ENCODE measurements around the gene ZCCHC7.

ZCCHC7 gene

DNA sequence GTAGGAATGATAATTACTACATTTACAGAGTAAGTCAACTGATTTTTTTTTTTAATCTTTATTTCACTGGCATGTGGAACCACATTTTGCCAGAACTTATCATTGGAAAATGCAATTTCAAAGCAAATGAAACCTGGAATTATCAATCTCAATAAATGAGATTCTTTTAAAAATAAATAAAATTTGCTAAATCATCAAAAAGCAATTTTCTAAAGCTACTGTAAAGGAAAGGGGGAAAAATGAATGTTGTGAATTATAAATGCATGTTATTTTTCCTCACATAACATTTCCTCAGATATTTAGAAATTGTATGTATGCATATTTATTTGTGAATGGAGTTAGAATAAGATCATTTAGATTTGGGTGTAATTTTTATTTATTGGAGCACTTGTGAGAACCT, 212.2 kb downstream of the ZCCHC7 start:
- no peaks in the 10 kb centered on the region for H3K9me3 ChIP-seq (ENCODE audit: control insufficient read depth, low read length)
- no peak overlapping the region for H3K9ac ChIP-seq (ENCODE audit: low read length)
- no peaks in the 10 kb centered on the region for H3K4me1 ChIP-seq (ENCODE audit: control insufficient read depth, insufficient read depth, low read length)
- no peaks in the 10 kb centered on the region for H3K27me3 ChIP-seq (replicated peaks; ENCODE audit: control insufficient read depth, insufficient read depth, low read length)
- no peak overlapping the region for H3K4me3 ChIP-seq (ENCODE audit: low read length)
- DNase-seq (ENCODE audit: low read depth), result no peak
- no peaks in the 10 kb centered on the region for H3K36me3 ChIP-seq (ENCODE audit: control insufficient read depth, insufficient read depth, low read length, severe bottlenecking)

DNA sequence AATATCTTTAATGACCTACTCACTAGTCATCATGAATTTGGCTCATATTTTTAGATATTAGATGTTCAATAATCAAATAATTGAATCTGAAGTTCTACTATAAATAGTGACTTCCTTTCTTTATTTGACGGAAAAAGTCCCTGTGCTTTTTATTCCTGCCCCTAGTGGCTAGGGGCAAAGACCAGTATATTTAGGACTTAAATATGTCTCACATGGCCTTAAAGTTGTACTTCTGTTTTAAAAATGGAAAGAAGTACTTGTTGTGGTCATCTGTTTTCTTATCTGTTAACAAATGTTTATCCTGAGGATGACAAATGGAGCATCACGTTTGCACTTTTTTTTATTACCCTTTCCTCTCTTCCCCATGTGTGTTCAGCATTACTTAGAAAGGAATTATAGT, 212.9 kb downstream of the ZCCHC7 start:
- Histone ChIP-seq H3K4me1 (ENCODE audit: control insufficient read depth, insufficient read depth, low read length) (no peaks in the 10 kb centered on the region), H3K4me3 (ENCODE audit: low read length) (no peak overlapping the region), H3K9me3 (ENCODE audit: control insufficient read depth, low read length) (no peaks in the 10 kb centered on the region), H3K27me3 (replicated peaks; ENCODE audit: control insufficient read depth, insufficient read depth, low read length) (no peaks in the 10 kb centered on the region), H3K36me3 (ENCODE audit: control insufficient read depth, insufficient read depth, low read length, severe bottlenecking) (no peaks in the 10 kb centered on the region), H3K9ac (ENCODE audit: low read length) (no peak overlapping the region)
- DNase-seq (ENCODE audit: low read depth), result no peak

DNA sequence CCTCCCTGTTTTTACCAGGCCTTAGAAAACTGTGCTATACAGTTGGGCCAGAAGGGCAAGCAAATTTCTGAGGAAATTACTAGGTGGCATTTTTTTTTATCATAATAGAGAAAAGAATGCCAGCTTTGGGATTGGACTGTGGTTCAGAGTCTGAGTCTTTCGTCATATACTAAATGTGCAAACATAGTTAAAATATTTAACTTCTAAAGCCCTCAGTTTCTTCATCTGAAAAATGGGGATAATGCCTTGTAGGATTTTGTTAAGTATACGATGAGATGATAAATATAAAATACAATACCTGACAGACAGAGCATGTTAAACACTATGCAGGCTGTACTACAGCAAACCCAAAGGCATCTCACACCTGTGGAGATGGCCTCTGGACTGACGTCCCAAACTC, 214.9 kb downstream of the ZCCHC7 start:
- Histone ChIP-seq H3K4me1 (ENCODE audit: control insufficient read depth, insufficient read depth, low read length) (no peaks in the 10 kb centered on the region), H3K9me3 (ENCODE audit: control insufficient read depth, low read length) (no peaks in the 10 kb centered on the region), H3K4me3 (ENCODE audit: low read length) (no peak overlapping the region), H3K27me3 (replicated peaks; ENCODE audit: control insufficient read depth, insufficient read depth, low read length) (no peaks in the 10 kb centered on the region), H3K36me3 (ENCODE audit: control insufficient read depth, insufficient read depth, low read length, severe bottlenecking) (no peaks in the 10 kb centered on the region), H3K9ac (ENCODE audit: low read length) (no peak overlapping the region)
- DNase-seq (ENCODE audit: low read depth), result no peak

DNA sequence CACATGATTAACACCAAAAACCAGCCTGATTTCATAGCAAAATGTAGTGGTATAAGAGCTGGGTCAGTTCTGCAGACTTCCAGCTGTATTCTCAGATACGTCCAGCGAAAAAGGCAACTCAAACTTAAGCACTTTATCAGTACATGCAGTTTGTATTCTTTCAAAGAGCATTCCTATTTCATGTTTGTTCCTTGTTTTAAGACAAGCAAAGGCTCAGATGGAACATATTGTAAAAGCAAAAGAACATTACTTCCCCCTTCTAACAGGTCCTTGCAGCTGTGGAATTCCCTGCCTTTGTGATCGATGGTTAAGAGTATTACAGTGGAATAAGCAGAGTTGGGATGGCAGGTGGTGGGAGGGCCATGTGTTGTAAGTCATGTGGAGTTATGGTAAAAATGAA, 215.8 kb downstream of the ZCCHC7 start:
- no peak for DNase-seq (ENCODE audit: low read depth)
- Histone ChIP-seq H3K4me3 (ENCODE audit: low read length) (no peak overlapping the region), H3K27me3 (replicated peaks; ENCODE audit: control insufficient read depth, insufficient read depth, low read length) (no peaks in the 10 kb centered on the region), H3K9ac (ENCODE audit: low read length) (no peak overlapping the region), H3K4me1 (ENCODE audit: control insufficient read depth, insufficient read depth, low read length) (no peaks in the 10 kb centered on the region), H3K9me3 (ENCODE audit: control insufficient read depth, low read length) (no peaks in the 10 kb centered on the region), H3K36me3 (ENCODE audit: control insufficient read depth, insufficient read depth, low read length, severe bottlenecking) (no peaks in the 10 kb centered on the region)

DNA sequence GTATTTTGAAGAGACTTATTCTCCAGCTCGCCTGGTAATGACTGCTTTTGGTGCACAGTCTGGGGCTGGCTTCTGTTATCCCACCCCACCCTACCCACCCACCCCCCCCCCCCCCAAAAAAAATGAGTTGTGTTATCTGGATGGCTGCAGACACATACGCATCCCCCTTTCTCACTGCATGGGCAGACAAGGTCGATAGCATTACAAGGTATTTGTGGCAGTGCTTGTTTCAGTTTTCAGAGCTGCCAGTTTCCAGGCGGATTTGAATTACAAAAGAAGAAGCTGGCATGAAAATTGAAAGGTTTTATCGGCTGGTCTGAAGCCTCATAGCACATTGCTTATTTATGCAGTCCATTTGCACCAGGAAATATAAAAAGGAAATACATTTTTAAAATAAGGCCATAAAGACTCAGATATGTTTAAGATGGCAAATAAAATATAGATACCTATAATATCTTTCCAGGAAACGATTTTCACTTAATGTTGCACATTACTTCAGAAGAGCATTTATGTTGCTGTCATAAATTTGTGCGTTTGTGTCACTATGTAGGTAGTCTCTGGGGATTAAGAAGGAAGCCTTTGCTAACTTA, 217.0 kb downstream of the ZCCHC7 start:
- Histone ChIP-seq H3K4me3 (ENCODE audit: low read length) (no peak overlapping the region), H3K27me3 (replicated peaks; ENCODE audit: control insufficient read depth, insufficient read depth, low read length) (no peaks in the 10 kb centered on the region), H3K9me3 (ENCODE audit: control insufficient read depth, low read length) (no peaks in the 10 kb centered on the region), H3K9ac (ENCODE audit: low read length) (no peak overlapping the region), H3K36me3 (ENCODE audit: control insufficient read depth, insufficient read depth, low read length, severe bottlenecking) (no peaks in the 10 kb centered on the region), H3K4me1 (ENCODE audit: control insufficient read depth, insufficient read depth, low read length) (no peaks in the 10 kb centered on the region)
- no peak for DNase-seq (ENCODE audit: low read depth)

DNA sequence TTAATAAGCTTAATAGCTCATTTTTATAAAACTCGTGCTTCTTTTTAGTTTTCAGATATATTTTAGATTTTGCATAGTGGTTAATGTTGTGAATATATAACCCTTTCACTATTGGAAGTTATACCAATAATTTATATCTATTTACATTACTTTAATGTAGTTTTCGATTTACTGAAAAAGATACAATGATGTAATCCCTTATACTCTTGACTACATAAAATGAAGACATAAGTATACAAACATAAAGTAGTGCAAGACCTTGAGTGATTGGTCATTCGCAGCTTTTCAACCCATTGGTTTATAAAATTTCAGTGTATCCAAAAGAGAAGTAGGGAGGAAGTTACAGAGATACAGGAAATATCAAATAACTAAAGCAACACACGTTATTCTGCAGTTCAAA, 217.8 kb downstream of the ZCCHC7 start:
- H3K27me3 ChIP-seq (replicated peaks; ENCODE audit: control insufficient read depth, insufficient read depth, low read length), result no peaks in the 10 kb centered on the region
- DNase-seq (ENCODE audit: low read depth), result no peak

DNA sequence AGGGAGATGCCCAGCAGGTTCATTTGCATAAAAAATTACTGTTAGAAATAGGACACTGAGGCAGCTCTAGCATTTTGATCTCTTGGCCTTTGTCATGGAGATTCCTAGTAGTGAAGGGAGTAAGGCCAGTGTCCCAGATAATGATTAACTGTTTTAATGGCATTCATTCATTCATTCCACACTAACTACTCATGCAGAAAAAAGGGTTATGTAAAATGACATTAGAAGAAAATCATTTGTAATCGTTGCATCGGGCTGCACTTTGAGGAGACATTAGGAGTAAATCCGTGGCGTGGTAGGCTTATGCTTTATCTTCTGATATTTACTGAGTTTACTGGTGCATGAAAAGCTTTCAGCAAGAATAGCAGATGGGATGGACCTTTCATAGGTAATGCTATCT, 219.5 kb downstream of the ZCCHC7 start:
- Histone ChIP-seq H3K4me1 (ENCODE audit: control insufficient read depth, insufficient read depth, low read length) (no peaks in the 10 kb centered on the region), H3K27me3 (replicated peaks; ENCODE audit: control insufficient read depth, insufficient read depth, low read length) (no peaks in the 10 kb centered on the region), H3K9me3 (ENCODE audit: control insufficient read depth, low read length) (no peaks in the 10 kb centered on the region), H3K4me3 (ENCODE audit: low read length) (no peak overlapping the region), H3K9ac (ENCODE audit: low read length) (no peak overlapping the region), H3K36me3 (ENCODE audit: control insufficient read depth, insufficient read depth, low read length, severe bottlenecking) (no peaks in the 10 kb centered on the region)
- no peak for DNase-seq (ENCODE audit: low read depth)

More for the DNA sequence above, 217.8 kb downstream of the ZCCHC7 start:
- no peak overlapping the region for H3K9ac ChIP-seq (ENCODE audit: low read length)
- no peaks in the 10 kb centered on the region for H3K36me3 ChIP-seq (ENCODE audit: control insufficient read depth, insufficient read depth, low read length, severe bottlenecking)
- no peak overlapping the region for H3K4me3 ChIP-seq (ENCODE audit: low read length)
- H3K9me3 ChIP-seq (ENCODE audit: control insufficient read depth, low read length), result no peaks in the 10 kb centered on the region
- H3K4me1 ChIP-seq (ENCODE audit: control insufficient read depth, insufficient read depth, low read length), result no peaks in the 10 kb centered on the region

DNA sequence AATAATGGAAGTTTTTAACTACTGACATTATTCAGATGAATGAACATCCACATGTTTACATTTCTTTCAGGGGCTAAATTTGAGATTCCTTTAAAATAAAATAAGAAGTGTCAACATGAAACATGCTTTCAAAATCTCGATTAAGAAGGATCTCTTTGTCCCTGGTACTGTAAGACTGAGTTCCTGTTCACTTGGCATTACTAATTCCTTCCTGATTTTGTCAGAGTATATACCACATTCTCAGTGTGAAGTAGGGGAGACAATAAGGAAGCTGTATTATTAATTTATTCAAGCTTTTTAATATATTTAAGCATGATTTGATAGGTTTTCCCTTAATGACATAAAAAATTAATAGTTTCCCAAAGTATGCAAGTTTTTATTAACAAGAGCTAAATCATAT, 220.6 kb downstream of the ZCCHC7 start:
- H3K9me3 ChIP-seq (ENCODE audit: control insufficient read depth, low read length), result no peaks in the 10 kb centered on the region
- H3K9ac ChIP-seq (ENCODE audit: low read length), result no peak overlapping the region
- H3K27me3 ChIP-seq (replicated peaks; ENCODE audit: control insufficient read depth, insufficient read depth, low read length), result no peaks in the 10 kb centered on the region
- no peaks in the 10 kb centered on the region for H3K36me3 ChIP-seq (ENCODE audit: control insufficient read depth, insufficient read depth, low read length, severe bottlenecking)
- H3K4me1 ChIP-seq (ENCODE audit: control insufficient read depth, insufficient read depth, low read length), result no peaks in the 10 kb centered on the region
- no peak for DNase-seq (ENCODE audit: low read depth)
- no peak overlapping the region for H3K4me3 ChIP-seq (ENCODE audit: low read length)

DNA sequence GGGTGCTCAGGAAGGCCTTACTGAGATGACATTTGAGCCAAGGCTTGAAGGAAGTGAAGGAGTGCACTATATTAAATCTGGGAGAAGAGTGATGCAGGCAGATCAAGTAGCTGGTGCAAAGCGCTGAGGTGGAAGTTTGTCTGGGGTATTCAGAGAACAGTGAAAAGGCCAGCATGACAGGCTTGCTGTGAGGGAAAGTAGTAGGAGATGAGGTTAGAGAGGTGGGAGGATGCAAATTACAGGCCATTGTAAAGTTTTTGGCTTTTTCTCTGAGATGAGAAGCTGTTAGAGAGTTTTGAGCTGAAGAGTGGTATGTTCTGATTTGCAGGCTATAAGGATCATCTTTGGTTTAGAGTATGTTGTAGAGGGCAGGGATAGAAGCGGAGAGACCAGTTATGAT, 221.3 kb downstream of the ZCCHC7 start:
- no peak overlapping the region for H3K9ac ChIP-seq (ENCODE audit: low read length)
- no peaks in the 10 kb centered on the region for H3K36me3 ChIP-seq (ENCODE audit: control insufficient read depth, insufficient read depth, low read length, severe bottlenecking)
- no peaks in the 10 kb centered on the region for H3K9me3 ChIP-seq (ENCODE audit: control insufficient read depth, low read length)
- H3K27me3 ChIP-seq (replicated peaks; ENCODE audit: control insufficient read depth, insufficient read depth, low read length), result no peaks in the 10 kb centered on the region
- no peak for DNase-seq (ENCODE audit: low read depth)
- no peaks in the 10 kb centered on the region for H3K4me1 ChIP-seq (ENCODE audit: control insufficient read depth, insufficient read depth, low read length)
- H3K4me3 ChIP-seq (ENCODE audit: low read length), result no peak overlapping the region

DNA sequence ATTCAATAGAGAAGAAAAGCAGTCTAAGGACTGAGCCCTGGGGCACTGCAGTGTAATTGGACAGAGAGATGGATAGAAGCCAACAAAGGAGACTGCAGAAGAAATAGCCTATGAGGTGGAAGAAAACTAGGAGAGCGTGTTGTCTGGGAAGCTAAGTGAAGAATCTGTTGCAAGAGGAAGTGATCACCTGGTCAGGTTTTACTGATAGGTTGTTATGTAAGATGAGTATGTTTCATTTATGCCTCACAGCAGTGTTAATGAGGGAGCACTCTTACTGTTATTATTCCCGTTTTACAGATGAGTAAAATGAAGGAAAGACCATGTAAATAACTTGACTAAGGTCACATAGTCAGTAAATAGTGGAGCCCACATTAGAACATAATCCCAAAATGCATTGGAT, 222.1 kb downstream of the ZCCHC7 start:
- no peak for DNase-seq (ENCODE audit: low read depth)
- no peaks in the 10 kb centered on the region for H3K36me3 ChIP-seq (ENCODE audit: control insufficient read depth, insufficient read depth, low read length, severe bottlenecking)
- H3K4me1 ChIP-seq (ENCODE audit: control insufficient read depth, insufficient read depth, low read length), result no peaks in the 10 kb centered on the region
- no peaks in the 10 kb centered on the region for H3K27me3 ChIP-seq (replicated peaks; ENCODE audit: control insufficient read depth, insufficient read depth, low read length)
- H3K9me3 ChIP-seq (ENCODE audit: control insufficient read depth, low read length), result no peaks in the 10 kb centered on the region
- H3K4me3 ChIP-seq (ENCODE audit: low read length), result no peak overlapping the region
- no peak overlapping the region for H3K9ac ChIP-seq (ENCODE audit: low read length)

DNA sequence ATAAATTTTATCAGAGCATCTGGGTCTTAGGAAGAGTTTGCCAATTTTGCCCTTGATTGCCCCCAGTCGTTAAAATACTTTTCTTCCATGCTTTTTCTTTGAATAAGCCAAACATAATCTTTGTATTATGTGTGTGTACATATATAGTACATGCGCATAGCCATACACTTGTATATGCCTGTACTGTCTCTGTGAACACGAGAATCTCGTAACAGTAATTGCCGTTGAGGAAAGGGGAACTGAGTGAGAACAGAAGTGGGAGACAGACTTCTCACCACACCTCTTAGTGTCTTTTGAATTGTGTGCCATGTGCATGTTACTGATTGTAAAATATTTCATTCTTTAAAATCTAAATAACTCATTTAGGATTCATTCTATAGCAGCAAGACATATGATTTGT, 222.5 kb downstream of the ZCCHC7 start:
- Histone ChIP-seq H3K4me3 (ENCODE audit: low read length) (no peak overlapping the region), H3K9me3 (ENCODE audit: control insufficient read depth, low read length) (no peaks in the 10 kb centered on the region), H3K4me1 (ENCODE audit: control insufficient read depth, insufficient read depth, low read length) (no peaks in the 10 kb centered on the region), H3K36me3 (ENCODE audit: control insufficient read depth, insufficient read depth, low read length, severe bottlenecking) (no peaks in the 10 kb centered on the region), H3K9ac (ENCODE audit: low read length) (no peak overlapping the region), H3K27me3 (replicated peaks; ENCODE audit: control insufficient read depth, insufficient read depth, low read length) (no peaks in the 10 kb centered on the region)
- DNase-seq (ENCODE audit: low read depth), result no peak

DNA sequence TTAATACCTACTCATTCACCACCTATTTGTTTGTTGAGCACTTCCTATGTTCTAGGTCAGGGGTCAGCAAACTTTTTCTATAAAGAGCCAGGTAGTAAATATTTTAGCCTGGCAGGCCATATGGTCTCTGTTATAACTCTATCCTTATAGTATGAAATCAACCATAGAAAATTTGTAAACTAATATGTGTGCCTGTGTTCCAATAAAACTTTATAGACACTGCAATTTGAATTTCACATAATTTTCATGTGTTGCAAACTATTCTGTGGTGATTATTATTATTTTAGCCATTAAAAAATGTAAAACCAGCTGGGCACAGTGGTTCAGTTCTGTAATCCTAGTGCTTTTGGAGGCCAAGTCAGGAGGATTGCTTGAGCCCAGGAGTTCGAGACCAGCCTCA, 223.3 kb downstream of the ZCCHC7 start:
- Histone ChIP-seq H3K27me3 (replicated peaks; ENCODE audit: control insufficient read depth, insufficient read depth, low read length) (no peaks in the 10 kb centered on the region), H3K9me3 (ENCODE audit: control insufficient read depth, low read length) (no peaks in the 10 kb centered on the region), H3K4me3 (ENCODE audit: low read length) (no peak overlapping the region), H3K9ac (ENCODE audit: low read length) (no peak overlapping the region), H3K4me1 (ENCODE audit: control insufficient read depth, insufficient read depth, low read length) (no peaks in the 10 kb centered on the region), H3K36me3 (ENCODE audit: control insufficient read depth, insufficient read depth, low read length, severe bottlenecking) (no peaks in the 10 kb centered on the region)
- no peak for DNase-seq (ENCODE audit: low read depth)

Data from adipocyte (in vitro differentiated cells).